HepG2 (cell line): ENCODE data around the gene CDS1. TPM values are rescaled to one million over a fixed set of nuclear protein-coding genes. Genes with fewer than 3 reads are reported as not detected.
A peak's percentile ranks its signal among the peaks of the same experiment; 100 is the strongest.

Experiments
- ASH2L ChIP-seq: fragments of 300-600, 200-600 bp; sonication (generic); IDR thresholded peaks from 2 replicates; pipeline ENCODE4 v1.7.0; 2017; ENCODE audit warnings: low read depth, mild to moderate bottlenecking, moderate library complexity, mixed read lengths, low read length; ENCODE audit not compliant: insufficient read length
- HNF1A ChIP-seq, 2 experiments: sonication (generic) in 1 of 2; formaldehyde crosslinking in 1 of 2; IDR thresholded peaks; 2 replicates each; pipeline versions ENCODE4 v1.4.0 to v1.6.1; 2016 to 2020; ENCODE audit warnings: borderline replicate concordance in 1 of 2, low read depth in 1 of 2, mild to moderate bottlenecking in 1 of 2, missing genetic modification reagents in 1 of 2
- KDM5B ChIP-seq: sonication (generic); formaldehyde crosslinking; IDR thresholded peaks from 2 replicates; pipeline ENCODE4 v1.4.0; 2020; ENCODE audit warnings: missing genetic modification reagents, mild to moderate bottlenecking, borderline replicate concordance
- MEIS1 ChIP-seq: sonication (generic); formaldehyde crosslinking; IDR thresholded peaks from 2 replicates; pipeline ENCODE4 v1.9.0; 2021; ENCODE audit warnings: mild to moderate bottlenecking, missing genetic modification reagents, moderate library complexity, borderline replicate concordance
- PRMT3 ChIP-seq: sonication (generic); formaldehyde crosslinking; IDR thresholded peaks from 2 replicates; pipeline ENCODE4 v1.8.1; 2022; ENCODE audit warnings: low read depth, mild to moderate bottlenecking, moderate library complexity, missing genetic modification reagents, borderline replicate concordance
- TAF1 ChIP-seq: sonication (generic); formaldehyde crosslinking; IDR thresholded peaks from 2 replicates; pipeline ENCODE4 v1.4.0; 2020; ENCODE audit warnings: missing genetic modification reagents
- THAP11 ChIP-seq: IDR thresholded peaks from 2 replicates; pipeline ENCODE4 v1.6.1; 2016; ENCODE audit warnings: missing biosample characterization, missing genetic modification reagents
- UBTF ChIP-seq: sonication (generic); formaldehyde crosslinking; IDR thresholded peaks from 2 replicates; pipeline ENCODE4 v1.4.0; 2020; ENCODE audit warnings: mild to moderate bottlenecking, missing genetic modification reagents
- YEATS2 ChIP-seq: sonication (generic); formaldehyde crosslinking; IDR thresholded peaks from 2 replicates; pipeline ENCODE4 v1.4.0; 2020; ENCODE audit warnings: missing genetic modification reagents, borderline replicate concordance
- ZFX ChIP-seq: sonication (generic); formaldehyde crosslinking; IDR thresholded peaks from 2 replicates; pipeline ENCODE4 v1.4.0; 2020; ENCODE audit warnings: mild to moderate bottlenecking, low read depth, missing genetic modification reagents, moderate library complexity
- ZNF777 ChIP-seq: sonication (generic); formaldehyde crosslinking; IDR thresholded peaks from 2 replicates; pipeline ENCODE4 v1.4.0; 2020; ENCODE audit warnings: missing genetic modification reagents
- polyA plus RNA-seq, 8 experiments: library from polyadenylated mRNA; depleted of rRNA in 3 of 8; stranded (reverse) in 7 of 8; unstranded in 1 of 8; fragments of >200 nt; fragmentation: Illumina TruSeq in 4 of 8; extraction: Trizol in 4 of 8; gene quantifications; 2 replicates each; pipeline versions ENCODE4 v1.2.1 to v1.2.3, GENCODE V29; 2011 to 2016; ENCODE audit warnings: low read depth in 4 of 8, missing spikeins in 1 of 8, mixed read lengths in 1 of 8; ENCODE audit not compliant: insufficient read depth in 1 of 8
- total RNA-seq, 5 experiments: library from RNA; depleted of rRNA; stranded (reverse); fragments of >200 nt; fragmentation: Illumina TruSeq; extraction: Trizol; gene quantifications; 2 replicates each; pipeline ENCODE4 v1.2.3, GENCODE V29; 2016; ENCODE audit warnings: low read depth in 1 of 5
- TF ChIP-seq, protein P1 (sequence below): sonication (generic); formaldehyde crosslinking; IDR thresholded peaks from 2 replicates; pipeline ENCODE4 v1.4.0; 2020; ENCODE audit warnings: missing genetic modification reagents
- TF ChIP-seq, protein P2 (sequence below): sonication (generic); formaldehyde crosslinking; IDR thresholded peaks from 2 replicates; pipeline ENCODE4 v1.5.0; 2020; ENCODE audit warnings: mild to moderate bottlenecking, missing genetic modification reagents, borderline replicate concordance

CDS1 gene
- total and polyA plus RNA-seq, 2 of the 13 experiments (the other 11 are each of a cell fraction or from before 2014, with no cell fraction given): 2.1 to 3.2 TPM

DNA sequence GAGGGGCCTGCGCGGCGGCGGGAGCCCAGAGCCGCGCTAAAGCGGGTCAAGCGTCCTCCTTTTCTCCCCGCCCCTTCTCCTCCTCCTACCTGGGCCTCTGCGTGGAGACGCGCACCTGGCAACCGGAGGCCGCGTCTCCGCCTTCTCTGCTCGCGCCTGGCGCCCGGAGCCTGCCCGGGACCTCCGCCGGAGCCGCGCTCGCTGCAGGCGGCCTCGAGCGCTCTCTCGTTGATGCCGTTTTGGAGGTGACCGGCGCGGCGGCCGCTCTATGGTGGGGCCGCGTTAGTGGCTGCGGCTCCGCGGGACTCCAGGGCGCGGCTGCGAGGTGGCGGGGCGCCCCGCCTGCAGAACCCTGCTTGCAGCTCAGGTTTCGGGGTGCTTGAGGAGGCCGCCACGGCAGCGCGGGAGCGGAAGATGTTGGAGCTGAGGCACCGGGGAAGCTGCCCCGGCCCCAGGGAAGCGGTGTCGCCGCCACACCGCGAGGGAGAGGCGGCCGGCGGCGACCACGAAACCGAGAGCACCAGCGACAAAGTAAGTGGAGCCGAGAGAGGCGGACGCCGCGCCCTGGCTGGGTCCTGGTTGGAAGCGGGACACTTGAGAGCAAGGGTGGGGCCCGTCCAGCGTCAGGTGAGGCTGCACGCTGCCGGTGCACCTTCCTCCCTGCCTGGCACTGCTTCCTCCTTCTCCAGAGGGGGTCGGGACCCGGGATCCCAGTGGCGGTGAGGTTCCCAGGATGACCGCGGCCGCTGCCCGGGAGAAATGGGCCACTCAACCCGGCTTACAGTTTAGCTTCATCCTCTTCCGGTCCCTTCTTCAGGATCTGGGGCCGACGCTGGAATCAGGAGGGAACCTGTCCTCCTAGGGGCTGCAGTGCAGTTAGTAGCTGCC is at the start of gene CDS1 (continued):
- TF ChIP-seq KDM5B (CRISPR knock-in tag): peak; percentile 45
- TF ChIP-seq ASH2L: peak; percentile 36
- TF ChIP-seq, protein P1, sequence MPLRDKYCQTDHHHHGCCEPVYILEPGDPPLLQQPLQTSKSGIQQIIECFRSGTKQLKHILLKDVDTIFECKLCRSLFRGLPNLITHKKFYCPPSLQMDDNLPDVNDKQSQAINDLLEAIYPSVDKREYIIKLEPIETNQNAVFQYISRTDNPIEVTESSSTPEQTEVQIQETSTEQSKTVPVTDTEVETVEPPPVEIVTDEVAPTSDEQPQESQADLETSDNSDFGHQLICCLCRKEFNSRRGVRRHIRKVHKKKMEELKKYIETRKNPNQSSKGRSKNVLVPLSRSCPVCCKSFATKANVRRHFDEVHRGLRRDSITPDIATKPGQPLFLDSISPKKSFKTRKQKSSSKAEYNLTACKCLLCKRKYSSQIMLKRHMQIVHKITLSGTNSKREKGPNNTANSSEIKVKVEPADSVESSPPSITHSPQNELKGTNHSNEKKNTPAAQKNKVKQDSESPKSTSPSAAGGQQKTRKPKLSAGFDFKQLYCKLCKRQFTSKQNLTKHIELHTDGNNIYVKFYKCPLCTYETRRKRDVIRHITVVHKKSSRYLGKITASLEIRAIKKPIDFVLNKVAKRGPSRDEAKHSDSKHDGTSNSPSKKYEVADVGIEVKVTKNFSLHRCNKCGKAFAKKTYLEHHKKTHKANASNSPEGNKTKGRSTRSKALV (CRISPR knock-in tag): peak; percentile 54
- TF ChIP-seq HNF1A (IDR thresholded peaks at IDR 0.05; ENCODE audit: low read depth): no peak
- TF ChIP-seq HNF1A (CRISPR knock-in tag; IDR thresholded peaks at IDR 0.05; ENCODE audit: borderline replicate concordance): no peak
- no peak for TF ChIP-seq ZFX (CRISPR knock-in tag)
- peak; percentile 13 for TF ChIP-seq ZNF777 (CRISPR knock-in tag)
- peak; percentile 91 for TF ChIP-seq UBTF (CRISPR knock-in tag)
- TF ChIP-seq MEIS1 (CRISPR knock-in tag): 0 out of 2 replicates have a peak, but pooled peaks have one; percentile 44
- 0 out of 2 replicates have a peak, but pooled peaks have one; percentile 72 for TF ChIP-seq PRMT3 (CRISPR knock-in tag)
- TF ChIP-seq, protein P2, sequence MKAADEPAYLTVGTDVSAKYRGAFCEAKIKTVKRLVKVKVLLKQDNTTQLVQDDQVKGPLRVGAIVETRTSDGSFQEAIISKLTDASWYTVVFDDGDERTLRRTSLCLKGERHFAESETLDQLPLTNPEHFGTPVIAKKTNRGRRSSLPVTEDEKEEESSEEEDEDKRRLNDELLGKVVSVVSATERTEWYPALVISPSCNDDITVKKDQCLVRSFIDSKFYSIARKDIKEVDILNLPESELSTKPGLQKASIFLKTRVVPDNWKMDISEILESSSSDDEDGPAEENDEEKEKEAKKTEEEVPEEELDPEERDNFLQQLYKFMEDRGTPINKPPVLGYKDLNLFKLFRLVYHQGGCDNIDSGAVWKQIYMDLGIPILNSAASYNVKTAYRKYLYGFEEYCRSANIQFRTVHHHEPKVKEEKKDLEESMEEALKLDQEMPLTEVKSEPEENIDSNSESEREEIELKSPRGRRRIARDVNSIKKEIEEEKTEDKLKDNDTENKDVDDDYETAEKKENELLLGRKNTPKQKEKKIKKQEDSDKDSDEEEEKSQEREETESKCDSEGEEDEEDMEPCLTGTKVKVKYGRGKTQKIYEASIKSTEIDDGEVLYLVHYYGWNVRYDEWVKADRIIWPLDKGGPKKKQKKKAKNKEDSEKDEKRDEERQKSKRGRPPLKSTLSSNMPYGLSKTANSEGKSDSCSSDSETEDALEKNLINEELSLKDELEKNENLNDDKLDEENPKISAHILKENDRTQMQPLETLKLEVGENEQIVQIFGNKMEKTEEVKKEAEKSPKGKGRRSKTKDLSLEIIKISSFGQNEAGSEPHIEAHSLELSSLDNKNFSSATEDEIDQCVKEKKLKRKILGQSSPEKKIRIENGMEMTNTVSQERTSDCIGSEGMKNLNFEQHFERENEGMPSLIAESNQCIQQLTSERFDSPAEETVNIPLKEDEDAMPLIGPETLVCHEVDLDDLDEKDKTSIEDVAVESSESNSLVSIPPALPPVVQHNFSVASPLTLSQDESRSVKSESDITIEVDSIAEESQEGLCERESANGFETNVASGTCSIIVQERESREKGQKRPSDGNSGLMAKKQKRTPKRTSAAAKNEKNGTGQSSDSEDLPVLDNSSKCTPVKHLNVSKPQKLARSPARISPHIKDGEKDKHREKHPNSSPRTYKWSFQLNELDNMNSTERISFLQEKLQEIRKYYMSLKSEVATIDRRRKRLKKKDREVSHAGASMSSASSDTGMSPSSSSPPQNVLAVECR (CRISPR knock-in tag): peak; percentile 79; the same call in 1 of the 2 replicates
- TF ChIP-seq TAF1 (CRISPR knock-in tag): peak; percentile 34; the same call in 1 of the 2 replicates
- TF ChIP-seq YEATS2 (CRISPR knock-in tag): no peak
- peak; percentile 15 for TF ChIP-seq THAP11
